GM21515 (cell line): Measurements from ENCODE around the gene ST6GAL1.
A peak's percentile ranks its signal among the peaks of the same experiment; 100 is the strongest.
"Not testable (repeated sequence)": the region's sequence is repeated elsewhere in the genome, so short reads cannot be mapped to it uniquely, and the experiment has no call there.

Source experiments
- ATAC-seq: cut with Tn5 transposase; IDR thresholded peaks from one replicate; pipeline ENCODE4 v1.9.1; 2021; ENCODE audit not compliant: unreplicated experiment

The ST6GAL1 gene

DNA sequence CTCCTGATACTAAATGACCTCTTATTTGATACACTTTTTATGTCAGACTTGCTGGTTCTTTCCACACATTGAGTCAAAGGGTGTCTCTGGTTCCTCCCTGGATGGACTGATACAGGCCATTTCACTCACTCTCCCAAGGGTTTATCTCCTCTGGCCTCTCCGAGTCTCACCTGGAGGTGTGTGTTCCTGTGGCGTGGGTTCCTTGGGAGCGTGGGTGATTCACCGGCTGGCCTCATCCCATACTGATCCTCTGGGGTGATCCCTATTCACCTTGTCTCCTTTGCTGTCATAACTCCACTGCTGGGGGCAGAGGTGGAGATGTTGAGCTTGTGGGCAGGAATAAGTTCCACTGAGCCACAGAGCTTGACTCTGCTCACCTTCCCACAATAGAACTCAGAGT lies 61.1 kb downstream of the ST6GAL1 start:
- ATAC-seq, result no peak

DNA sequence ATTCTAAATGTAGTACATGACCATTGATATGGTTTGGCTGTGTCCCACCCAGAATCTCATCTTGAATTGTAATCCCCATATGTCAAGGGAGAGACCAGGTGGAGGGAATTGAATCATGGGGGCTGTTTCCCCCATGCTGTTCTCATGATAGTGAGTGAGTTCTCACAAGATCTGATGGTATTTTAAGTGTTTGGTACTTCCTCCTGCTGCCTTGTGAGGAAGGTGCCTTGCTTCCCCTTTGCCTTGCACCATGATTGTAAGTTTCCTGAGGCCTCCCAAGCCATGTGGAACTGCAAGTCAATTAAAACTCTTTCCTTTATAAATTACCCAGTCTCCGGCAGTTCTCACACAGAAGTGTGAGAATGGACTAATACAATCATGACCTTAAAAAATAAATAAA lies 61.8 kb downstream of the ST6GAL1 start:
- ATAC-seq, result not testable (repeated sequence)

DNA sequence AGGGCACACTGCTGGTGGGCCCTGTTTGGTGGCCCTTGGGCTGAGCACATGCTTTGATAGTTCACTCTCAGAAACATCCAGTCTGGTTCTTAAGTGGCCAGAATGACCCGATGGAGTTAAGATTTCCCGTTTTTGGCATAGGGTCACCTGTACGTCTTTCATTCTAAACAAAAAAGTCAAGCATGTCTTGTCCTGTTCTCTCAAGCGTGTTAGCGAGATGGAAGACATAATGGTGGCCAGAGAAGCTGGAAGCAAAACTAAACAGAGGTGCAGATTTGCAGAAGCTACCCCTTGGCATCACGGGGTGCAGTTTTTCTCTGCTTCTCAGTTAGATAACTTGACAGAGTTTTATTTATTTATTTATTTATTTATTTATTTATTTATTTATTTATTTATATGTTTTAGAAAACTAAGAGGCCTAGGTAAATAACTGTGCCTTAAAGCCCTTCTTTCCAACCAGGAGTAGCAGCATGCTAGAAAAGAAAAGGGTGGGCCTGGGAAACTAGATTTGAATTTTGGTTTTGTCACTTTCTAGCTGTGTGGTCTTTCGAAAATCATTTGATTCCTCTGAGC lies 63.0 kb downstream of the ST6GAL1 start:
- ATAC-seq, result no peak

DNA sequence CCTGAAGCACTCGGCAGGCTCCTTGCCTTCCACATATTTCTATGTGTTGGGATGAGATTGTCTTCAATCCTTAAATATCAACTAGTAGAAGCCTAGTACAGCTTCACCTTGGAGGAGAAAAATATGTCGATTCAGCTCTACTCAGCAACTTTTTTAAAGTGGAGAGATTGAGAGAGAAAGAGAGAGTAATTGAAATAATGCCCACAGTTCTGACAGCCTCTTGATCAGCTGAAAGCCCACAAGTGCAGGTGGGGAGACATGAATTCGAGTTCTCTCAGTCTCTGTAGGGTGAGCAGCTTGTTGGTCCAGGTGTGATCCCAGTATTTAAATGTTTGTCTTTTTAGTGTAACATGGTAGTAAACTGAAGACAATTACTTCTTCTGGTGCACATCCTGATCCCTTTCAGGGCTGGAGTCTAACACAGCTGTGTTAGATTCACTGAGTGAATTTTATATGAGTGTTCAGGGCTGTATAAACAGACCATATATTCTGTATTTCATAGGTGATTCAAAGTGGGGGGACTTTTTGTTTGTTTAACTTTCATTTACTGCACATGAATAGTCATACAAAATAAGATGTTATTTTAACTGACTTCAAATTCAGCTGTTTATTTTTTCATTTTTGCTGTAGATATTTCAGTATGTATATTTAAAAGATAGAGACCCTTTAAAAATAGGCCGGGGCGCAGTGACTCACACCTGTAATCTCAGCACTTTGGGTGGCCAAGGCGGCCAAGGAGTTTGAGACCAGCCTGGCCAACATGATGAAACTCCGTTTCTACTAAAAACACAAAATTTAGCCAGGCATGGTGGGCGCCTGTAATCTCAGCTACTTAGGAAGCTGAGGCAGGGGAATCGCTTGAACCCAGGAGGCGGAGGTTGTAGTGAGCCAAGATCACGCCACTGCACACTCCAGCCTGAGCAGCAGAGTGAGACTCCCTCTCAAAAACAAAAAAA lies 64.0 kb downstream of the ST6GAL1 start:
- ATAC-seq, result no peak

GRCh38 chr3:186996356-186996755 lies 66.0 kb downstream of the ST6GAL1 start:
- ATAC-seq, result no peak

- no peak for ATAC-seq
These were observed 66.7 kb downstream of the ST6GAL1 start for GRCh38 chr3:186997061-186997460.

- no peak for ATAC-seq
These were observed 67.2 kb downstream of the ST6GAL1 start for GRCh38 chr3:186997473-186997939.

- ATAC-seq, result no peak
These were observed 68.6 kb downstream of the ST6GAL1 start for GRCh38 chr3:186998937-186999368.

DNA sequence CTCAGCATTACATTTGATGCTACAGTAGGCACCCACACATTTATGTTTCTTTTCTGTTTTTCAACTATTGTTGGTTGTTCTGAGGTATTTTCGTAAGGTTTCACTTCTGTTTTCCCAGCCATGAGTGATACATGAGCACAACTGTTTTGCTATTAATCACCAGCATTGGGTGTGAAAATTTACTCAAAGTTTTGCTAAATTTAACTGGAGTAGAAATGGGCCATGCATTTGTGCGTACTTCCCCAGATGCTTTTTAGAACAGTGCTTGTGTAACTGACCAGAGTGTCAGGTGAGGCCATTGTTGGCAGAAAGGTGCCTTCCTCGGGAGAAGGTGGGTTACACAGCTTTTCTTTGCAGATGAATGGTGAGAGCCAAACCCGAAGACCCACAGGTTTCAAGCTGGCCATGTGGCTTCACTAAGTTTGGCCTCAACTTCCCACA lies 70.4 kb downstream of the ST6GAL1 start:
- peak; percentile 58 for ATAC-seq

GRCh38 chr3:187002915-187003314 lies 72.6 kb downstream of the ST6GAL1 start:
- no peak for ATAC-seq

- no peak for ATAC-seq
These were observed 75.6 kb downstream of the ST6GAL1 start for GRCh38 chr3:187005827-187006481.

DNA sequence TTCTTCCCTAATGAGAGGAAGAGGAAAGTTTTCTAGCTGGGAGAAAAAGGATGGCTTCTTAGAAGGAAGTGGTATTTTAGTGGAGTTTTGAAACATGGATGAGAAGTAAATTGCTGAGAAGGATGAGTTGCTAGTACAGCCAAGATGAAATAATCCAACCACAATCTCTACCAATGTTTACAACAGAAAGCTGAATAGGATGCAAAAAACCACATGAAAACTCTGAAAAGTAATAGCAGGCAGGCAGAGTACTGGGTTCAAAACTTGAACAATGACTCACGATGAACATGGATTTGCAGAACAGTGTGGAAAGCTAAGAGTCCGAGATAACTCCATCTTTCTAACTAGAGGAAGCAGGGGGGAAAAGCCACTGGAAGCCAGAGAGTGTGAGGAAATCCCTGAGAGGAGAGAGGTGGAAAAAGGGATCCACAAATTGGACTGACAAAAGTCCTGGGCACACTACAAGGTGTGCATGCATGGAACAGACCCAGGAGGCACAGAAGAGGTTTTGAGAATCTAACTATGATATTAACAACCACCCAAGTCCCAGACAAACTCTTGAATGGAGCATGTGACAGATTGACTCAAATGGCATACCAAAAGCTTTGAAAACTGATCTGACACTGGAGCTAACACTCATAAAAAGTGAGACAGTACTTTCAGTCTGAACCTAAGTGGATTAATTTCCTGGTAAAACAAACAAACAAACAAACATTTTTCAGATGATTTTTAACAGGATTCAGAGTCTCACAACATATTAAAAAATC lies 76.7 kb downstream of the ST6GAL1 start:
- no peak for ATAC-seq

DNA sequence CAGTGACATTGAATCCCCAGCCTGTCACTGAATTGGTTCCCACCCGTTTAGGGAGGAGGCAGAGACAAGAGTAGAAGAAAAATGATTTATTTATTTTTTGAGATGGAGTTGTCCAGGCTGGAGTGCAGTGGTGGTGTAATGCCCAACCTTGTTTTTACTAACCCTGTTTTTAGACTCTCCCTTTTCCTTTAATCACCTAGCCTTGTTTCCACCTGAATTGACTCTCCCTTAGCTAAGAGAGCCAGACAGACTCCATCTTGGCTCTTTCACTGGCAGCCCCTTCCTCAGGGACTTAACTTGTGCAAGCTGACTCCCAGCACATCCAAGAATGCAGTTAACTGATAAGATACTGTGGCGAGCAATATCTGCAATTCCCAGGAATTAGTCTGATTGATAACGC lies 80.1 kb downstream of the ST6GAL1 start:
- ATAC-seq, result not testable (repeated sequence)

DNA sequence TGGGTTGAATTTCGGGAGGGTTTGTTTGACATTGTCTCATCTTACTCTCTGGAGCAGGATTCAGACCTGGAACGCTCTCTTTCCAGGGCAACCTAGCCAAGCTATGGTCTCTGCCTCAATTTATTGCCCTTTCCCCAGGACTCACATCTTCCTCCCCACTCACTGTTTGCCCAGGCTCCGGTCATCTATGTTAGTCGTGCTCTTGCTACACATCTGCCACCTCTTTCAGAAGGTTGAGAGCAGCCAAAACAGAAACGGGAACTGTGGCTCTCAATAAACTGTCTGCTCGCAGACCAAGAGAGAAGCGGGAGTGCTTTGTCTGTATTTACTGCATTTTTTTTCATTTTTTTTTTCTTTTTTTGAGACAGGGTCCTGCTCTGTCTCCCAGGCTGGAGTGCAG lies 81.6 kb downstream of the ST6GAL1 start:
- peak; percentile 49 for ATAC-seq

DNA sequence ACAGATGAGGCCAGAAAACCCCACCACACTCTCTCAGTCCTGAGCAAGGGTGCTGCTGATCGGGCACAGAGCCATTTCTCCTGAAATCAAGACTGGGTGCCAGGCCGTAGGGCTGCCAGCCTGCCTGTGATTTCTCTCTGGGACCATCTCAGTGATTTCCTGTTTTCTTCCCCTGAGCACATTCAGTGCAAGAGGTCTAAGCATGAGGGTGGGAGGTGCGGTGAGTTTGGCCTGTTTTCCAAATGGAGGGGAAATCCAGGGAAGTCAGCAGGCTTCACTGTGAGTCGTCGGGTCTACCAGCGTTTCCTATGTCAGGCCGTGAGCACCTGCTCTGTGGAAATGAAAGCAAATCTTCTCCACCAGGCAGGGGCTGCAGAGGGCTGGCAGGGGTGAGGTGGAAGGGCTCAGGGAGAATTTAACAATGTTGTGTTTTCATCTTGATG lies 82.3 kb downstream of the ST6GAL1 start:
- ATAC-seq, result no peak

GRCh38 chr3:187013159-187013716 lies 82.9 kb downstream of the ST6GAL1 start:
- no peak for ATAC-seq

- ATAC-seq, result no peak
These were observed 84.1 kb downstream of the ST6GAL1 start for GRCh38 chr3:187014417-187014864.

GRCh38 chr3:187015903-187016638 lies 85.7 kb downstream of the ST6GAL1 start:
- peak; percentile 44 for ATAC-seq

DNA sequence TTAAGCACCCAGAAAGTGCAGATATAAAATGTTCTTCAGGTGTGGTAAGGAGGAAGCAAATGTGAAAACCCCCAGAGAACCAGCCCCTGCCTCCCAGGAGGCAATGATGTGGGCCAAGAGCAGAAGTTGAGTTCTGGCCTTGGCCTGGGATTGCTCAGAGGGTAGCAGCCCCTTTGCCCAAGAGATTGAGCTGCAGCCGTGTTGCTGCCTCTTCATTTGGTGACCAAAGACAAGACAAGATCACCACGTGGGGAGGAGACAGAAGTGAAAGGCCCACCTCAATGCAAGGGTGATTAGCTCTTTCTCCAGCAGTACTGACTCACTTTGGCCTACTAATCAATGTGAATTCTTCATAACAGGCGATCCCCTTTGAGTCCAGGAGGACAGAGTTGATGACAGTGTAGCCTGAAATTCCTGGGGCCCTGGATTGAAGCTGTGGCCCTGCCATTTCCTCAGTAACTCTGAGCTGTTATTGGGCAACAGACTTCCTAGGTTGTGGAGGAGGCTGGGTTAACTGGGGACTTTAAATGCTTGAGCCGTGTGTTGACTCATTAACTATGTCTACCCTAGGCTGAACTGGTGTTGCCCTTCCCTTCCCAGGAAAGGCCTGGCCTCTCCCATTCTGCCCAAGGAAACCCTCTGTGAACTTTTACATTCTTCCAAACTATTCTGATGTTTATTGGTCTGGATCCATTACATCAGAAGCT lies 86.5 kb downstream of the ST6GAL1 start:
- no peak for ATAC-seq
